Caco-2 (cell line): ENCODE measurements around the gene SOX15. TPM values are rescaled to one million over a fixed set of nuclear protein-coding genes. Genes with fewer than 3 reads are reported as not detected.

Experiments used
- BruUV-seq: library from RNA; stranded (reverse); fragments of 400-500 nt; replicated peaks from 2 replicates; lab custom pipeline; 2021; lab: Mats Ljungman, UMichigan
- CTCF ChIA-PET: fragments of 300-600 bp; sonication (Branson Sonifier 250); formaldehyde crosslinking; loops from one replicate; lab custom pipeline; 2022; ENCODE audit warnings: antibody characterized with exemption; lab: Charles Lee
- POLR2A ChIA-PET: fragments of 300-600 bp; sonication (Branson Sonifier 250); formaldehyde crosslinking; loops from one replicate; lab custom pipeline; 2022; ENCODE audit warnings: antibody characterized with exemption; lab: Charles Lee
- DNase-seq, 2 experiments: peaks; one replicate each; pipeline versions ENCODE4 v3.0.0 to v3.0.0-alpha.2; 2020 to 2022
- H3K27me3 ChIP-seq: replicated peaks from 2 replicates; pipeline ENCODE4 v1.6.0; 2011; ENCODE audit warnings: low read length; ENCODE audit not compliant: control insufficient read depth, insufficient read depth
- H3K36me3 ChIP-seq: 2 replicates; pipeline ENCODE4 v1.5.1; 2011; ENCODE audit warnings: low read length; ENCODE audit not compliant: control insufficient read depth, insufficient read depth
- H3K4me1 ChIP-seq: fragments of 250-450 bp; sonication (Bioruptor Pico); 2 replicates; pipeline ENCODE4 v1.5.1; 2020; ENCODE audit warnings: mild to moderate bottlenecking
- H3K4me3 ChIP-seq: 2 replicates; pipeline ENCODE4 v1.5.1; 2011; ENCODE audit warnings: low read depth, mild to moderate bottlenecking, control low read depth, low read length
- H3K9me3 ChIP-seq: fragments of 250-450 bp; sonication (Bioruptor Pico); 2 replicates; pipeline ENCODE4 v1.5.1; 2020; ENCODE audit warnings: mild to moderate bottlenecking, moderate library complexity
- H3K27ac Mint-ChIP-seq: one replicate; pipeline ENCODE4 v1.8.0; 2022; ENCODE audit warnings: mixed read lengths; ENCODE audit not compliant: unreplicated experiment
- H3K27me3 Mint-ChIP-seq: one replicate; pipeline ENCODE4 v1.8.0; 2022; ENCODE audit warnings: mixed read lengths; ENCODE audit not compliant: insufficient read depth, unreplicated experiment
- H3K36me3 Mint-ChIP-seq: one replicate; pipeline ENCODE4 v1.8.0; 2022; ENCODE audit warnings: mild to moderate bottlenecking, mixed read lengths; ENCODE audit not compliant: insufficient read depth, unreplicated experiment
- H3K4me1 Mint-ChIP-seq: one replicate; pipeline ENCODE4 v1.8.0; 2022; ENCODE audit warnings: low read depth, mixed read lengths; ENCODE audit not compliant: unreplicated experiment
- H3K4me3 Mint-ChIP-seq: one replicate; pipeline ENCODE4 v1.8.0; 2022; ENCODE audit warnings: mild to moderate bottlenecking, moderate library complexity, mixed read lengths; ENCODE audit not compliant: unreplicated experiment
- H3K9me3 Mint-ChIP-seq: one replicate; pipeline ENCODE4 v1.8.0; 2022; ENCODE audit warnings: mixed read lengths; ENCODE audit not compliant: unreplicated experiment
- intact Hi-C: fragments of 100-400 bp; cut with micrococcal nuclease; formaldehyde crosslinking; loops from one replicate; pipeline ENCODE4 v1.10.0; 2022; ENCODE audit not compliant: unreplicated experiment
- total RNA-seq: library from RNA; stranded (reverse); gene quantifications from 2 replicates; pipeline ENCODE4 v1.2.3, GENCODE V29; 2022
- TF ChIP-seq, protein P1 (sequence below), 2 experiments: fragments of 200-600 bp in 1 of 2; IDR thresholded peaks; 1 replicate in 1 of 2; 2 replicates in 1 of 2; pipeline versions ENCODE4 v1.5.1 to v1.8.0; 2011 to 2022; ENCODE audit warnings: antibody characterized with exemption in 1 of 2, control low read depth in 1 of 2, inconsistent platforms in 1 of 2, low read depth in 1 of 2, low read length in 1 of 2, mild to moderate bottlenecking in 1 of 2, moderate library complexity in 1 of 2; ENCODE audit not compliant: insufficient read depth in 1 of 2, severe bottlenecking in 1 of 2, unreplicated experiment in 1 of 2

SOX15 gene
- total RNA-seq, 1 experiment from 2014 or later = not detected

DNA sequence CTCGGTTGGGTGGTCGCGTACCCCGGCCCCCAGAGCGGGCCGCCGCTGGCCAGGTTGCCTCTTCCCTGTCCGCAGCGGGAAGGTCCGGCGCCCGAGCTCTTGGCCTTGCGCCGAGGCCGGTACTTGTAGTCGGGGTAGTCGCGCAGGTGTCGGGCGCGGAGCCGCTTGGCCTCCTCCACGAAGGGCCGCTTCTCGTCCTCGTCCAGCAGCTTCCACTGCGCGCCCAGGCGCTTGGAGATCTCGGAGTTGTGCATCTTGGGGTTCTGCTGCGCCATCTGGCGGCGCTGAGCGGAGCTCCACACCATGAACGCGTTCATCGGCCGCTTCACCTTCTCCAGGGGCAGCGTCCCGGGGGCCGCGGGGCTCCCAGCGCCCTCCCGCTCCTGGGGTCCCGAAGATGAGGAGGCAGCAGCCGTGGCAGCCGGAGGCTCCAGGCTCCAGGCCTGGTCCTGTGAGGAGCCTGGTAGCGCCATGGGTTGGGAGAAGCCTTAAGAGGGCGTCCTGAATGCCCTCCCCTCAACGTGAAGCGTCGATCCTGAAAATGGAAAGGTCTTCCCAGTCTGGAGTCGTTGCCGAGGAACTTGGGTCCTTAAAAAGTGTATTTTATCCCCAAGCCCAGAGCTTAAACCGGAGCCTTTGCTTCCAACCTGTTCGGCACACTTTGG, 558 bp downstream of the SOX15 start:
- BruUV-seq = no TSS peak
- no peaks in the 10 kb centered on the region for H3K9me3 Mint-ChIP-seq
- no peaks in the 10 kb centered on the region for H3K27me3 Mint-ChIP-seq
- H3K27me3 ChIP-seq = no peaks in the 10 kb centered on the region
- H3K9me3 ChIP-seq = no peaks in the 10 kb centered on the region
- peaks cover 4% of the 10 kb centered on the region for H3K4me1 Mint-ChIP-seq
- H3K36me3 Mint-ChIP-seq = peaks cover 48% of the 10 kb centered on the region
- CTCF ChIA-PET = no interaction called here
- no peaks in the 10 kb centered on the region for H3K4me1 ChIP-seq
- TF ChIP-seq, protein P1, sequence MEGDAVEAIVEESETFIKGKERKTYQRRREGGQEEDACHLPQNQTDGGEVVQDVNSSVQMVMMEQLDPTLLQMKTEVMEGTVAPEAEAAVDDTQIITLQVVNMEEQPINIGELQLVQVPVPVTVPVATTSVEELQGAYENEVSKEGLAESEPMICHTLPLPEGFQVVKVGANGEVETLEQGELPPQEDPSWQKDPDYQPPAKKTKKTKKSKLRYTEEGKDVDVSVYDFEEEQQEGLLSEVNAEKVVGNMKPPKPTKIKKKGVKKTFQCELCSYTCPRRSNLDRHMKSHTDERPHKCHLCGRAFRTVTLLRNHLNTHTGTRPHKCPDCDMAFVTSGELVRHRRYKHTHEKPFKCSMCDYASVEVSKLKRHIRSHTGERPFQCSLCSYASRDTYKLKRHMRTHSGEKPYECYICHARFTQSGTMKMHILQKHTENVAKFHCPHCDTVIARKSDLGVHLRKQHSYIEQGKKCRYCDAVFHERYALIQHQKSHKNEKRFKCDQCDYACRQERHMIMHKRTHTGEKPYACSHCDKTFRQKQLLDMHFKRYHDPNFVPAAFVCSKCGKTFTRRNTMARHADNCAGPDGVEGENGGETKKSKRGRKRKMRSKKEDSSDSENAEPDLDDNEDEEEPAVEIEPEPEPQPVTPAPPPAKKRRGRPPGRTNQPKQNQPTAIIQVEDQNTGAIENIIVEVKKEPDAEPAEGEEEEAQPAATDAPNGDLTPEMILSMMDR (IDR thresholded peaks at IDR 0.05; ENCODE audit: insufficient read depth in 1 of 2, low read depth in 1 of 2, low read length in 1 of 2, severe bottlenecking in 1 of 2, unreplicated experiment in 1 of 2) = no peak
- no peaks in the 10 kb centered on the region; the same call in 1 of the 2 replicates for H3K36me3 ChIP-seq
- intact Hi-C loops = no loop called here
- no peak for DNase-seq
- H3K4me3 Mint-ChIP-seq = no peak overlapping the region
- no peak overlapping the region for H3K4me3 ChIP-seq
- POLR2A ChIA-PET = no interaction called here
- no peak overlapping the region for H3K27ac Mint-ChIP-seq

DNA sequence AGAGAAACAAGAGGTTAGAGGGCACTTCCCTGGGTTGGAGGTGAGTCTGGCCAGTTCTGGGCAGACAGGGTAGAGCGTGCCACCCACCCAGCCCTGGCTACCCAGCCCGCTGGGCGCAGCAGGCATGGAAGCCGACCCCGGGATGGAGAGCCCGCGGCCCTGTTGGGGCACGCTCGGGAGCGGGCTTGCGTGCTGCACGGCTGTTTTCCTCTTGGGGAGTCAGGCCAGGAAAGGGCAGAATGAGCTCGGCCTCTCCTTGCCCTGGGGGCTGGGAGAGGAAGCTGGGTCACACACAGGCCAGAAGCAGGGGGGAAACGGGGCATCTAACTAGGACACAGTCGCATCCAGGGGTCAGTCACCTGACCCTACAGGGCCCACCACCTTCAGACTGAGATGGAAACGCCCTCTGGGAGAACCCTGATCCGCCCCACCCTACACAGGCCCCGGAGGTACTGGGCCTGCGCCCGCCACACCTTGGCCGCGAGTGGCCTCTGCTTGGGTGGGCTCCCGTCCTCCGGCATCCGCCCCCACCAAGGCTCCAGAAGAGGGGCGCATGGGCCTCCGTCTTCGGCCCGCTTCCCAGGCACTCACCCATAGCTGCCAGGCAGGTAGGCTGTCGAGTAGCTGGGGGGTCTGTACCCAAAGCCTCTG, 1.2 kb downstream of the SOX15 start:
- Mint-ChIP-seq H3K27me3 (no peaks in the 10 kb centered on the region), H3K9me3 (no peaks in the 10 kb centered on the region), H3K27ac (no peak overlapping the region), H3K36me3 (peaks cover 45% of the 10 kb centered on the region), H3K4me1 (peaks cover 4% of the 10 kb centered on the region), H3K4me3 (no peak overlapping the region)
- BruUV-seq = no TSS peak
- CTCF ChIA-PET = no interaction called here
- no peak for DNase-seq
- TF ChIP-seq, protein P1 (IDR thresholded peaks at IDR 0.05; ENCODE audit: insufficient read depth in 1 of 2, low read depth in 1 of 2, low read length in 1 of 2, severe bottlenecking in 1 of 2, unreplicated experiment in 1 of 2) = no peak
- intact Hi-C loops = no loop called here
- H3K27me3 ChIP-seq = no peaks in the 10 kb centered on the region
- H3K4me3 ChIP-seq = no peak overlapping the region
- no peaks in the 10 kb centered on the region; the same call in 1 of the 2 replicates for H3K36me3 ChIP-seq
- POLR2A ChIA-PET = no interaction called here
- no peaks in the 10 kb centered on the region for H3K4me1 ChIP-seq
- no peaks in the 10 kb centered on the region for H3K9me3 ChIP-seq

GRCh38 chr17:7587420-7588151, 2.3 kb downstream of the SOX15 start:
- POLR2A ChIA-PET = no interaction called here

More at GRCh38 chr17:7587420-7588151, 2.3 kb downstream of the SOX15 start:
- TF ChIP-seq, protein P1 (IDR thresholded peaks at IDR 0.05; ENCODE audit: insufficient read depth in 1 of 2, low read depth in 1 of 2, low read length in 1 of 2, severe bottlenecking in 1 of 2, unreplicated experiment in 1 of 2) = no peak
- no TSS peak for BruUV-seq
- Histone ChIP-seq H3K9me3 (no peaks in the 10 kb centered on the region), H3K36me3 (no peaks in the 10 kb centered on the region; the same call in 1 of the 2 replicates), H3K27me3 (no peaks in the 10 kb centered on the region), H3K4me1 (peaks cover 6% of the 10 kb centered on the region), H3K4me3 (no peak overlapping the region)
- peaks cover 43% of the 10 kb centered on the region for H3K36me3 Mint-ChIP-seq
- DNase-seq = no peak
- intact Hi-C loops = no loop called here
- peaks cover 4% of the 10 kb centered on the region for H3K4me1 Mint-ChIP-seq
- CTCF ChIA-PET = interaction anchor here (1.8 kb wide), 1 partner anchor 27 kb away, joined by 4 read pairs; the partner anchor contains the start of gene FXR2
- no peaks in the 10 kb centered on the region for H3K9me3 Mint-ChIP-seq
- no peaks in the 10 kb centered on the region for H3K27me3 Mint-ChIP-seq
- H3K27ac Mint-ChIP-seq = no peak overlapping the region
- no peak overlapping the region for H3K4me3 Mint-ChIP-seq
